Heart left ventricle (tissue), 16 donors: ENCODE data around the gene IL12RB2. TPM values are rescaled to one million over a fixed set of nuclear protein-coding genes. Genes with fewer than 3 reads are reported as not detected.
"Not testable (repeated sequence)": the region's sequence is repeated elsewhere in the genome, so short reads cannot be mapped to it uniquely, and the experiment has no call there.

Experiments
- ATAC-seq, 4 donors: fragments of 200-7000 bp; cut with Tn5 transposase; one replicate each; pipeline ENCODE4 v1.9.1; 2020 to 2022; ENCODE audit warnings: moderate library complexity in 4 of 4, mild to moderate bottlenecking in 3 of 4, moderate number of reproducible peaks in 1 of 4
- DNase-seq, 5 donors: peaks; one replicate each; pipeline ENCODE4 v3.0.0-alpha.2; 2020
- H3K27ac ChIP-seq, 12 donors: fragments of 200-600 bp; sonication (generic) in 4 of 12; one replicate each; pipeline versions ENCODE4 v1.5.0 to v1.8.0; 2016 to 2022; ENCODE audit warnings: mild to moderate bottlenecking in 2 of 12
- H3K27me3 ChIP-seq, 9 donors: fragments of 200-600 bp; sonication (generic) in 2 of 9; one replicate each; pipeline versions ENCODE4 v1.5.1 to v1.8.0; 2016 to 2022; ENCODE audit warnings: mild to moderate bottlenecking in 3 of 9
- H3K36me3 ChIP-seq, 9 donors: fragments of 200-600 bp; sonication (generic) in 2 of 9; one replicate each; pipeline versions ENCODE4 v1.5.0 to v1.8.0; 2018 to 2022; ENCODE audit warnings: mild to moderate bottlenecking in 2 of 9
- H3K4me1 ChIP-seq, 12 donors: fragments of 200-600 bp; sonication (generic) in 4 of 12; one replicate each; pipeline versions ENCODE4 v1.5.0 to v1.8.0; 2016 to 2022; ENCODE audit warnings: mild to moderate bottlenecking in 3 of 12
- H3K4me3 ChIP-seq, 12 donors: fragments of 200-600 bp; sonication (generic) in 4 of 12; one replicate each; pipeline versions ENCODE4 v1.5.0 to v1.8.0; 2017 to 2022; ENCODE audit warnings: mild to moderate bottlenecking in 9 of 12, moderate library complexity in 4 of 12
- H3K9me3 ChIP-seq, 12 donors: fragments of 200-600 bp; sonication (generic) in 4 of 12; one replicate each; pipeline versions ENCODE4 v1.5.0 to v1.8.0; 2016 to 2022; ENCODE audit warnings: mild to moderate bottlenecking in 1 of 12
- POLR2A ChIP-seq, 2 donors: fragments of 450-650 bp; IDR thresholded peaks; one replicate each; pipeline ENCODE4 v1.6.1; 2017; ENCODE audit warnings: antibody characterized with exemption in 2 of 2, mild to moderate bottlenecking in 2 of 2, moderate library complexity in 2 of 2
- WGBS, 4 donors: extraction: QIAGEN DNeasy Blood & Tissue Kit in 2 of 4; methylation state at CpG; one replicate each; pipeline versions ENCODE4 v1.1.5 to v1.1.7; 2013 to 2018; 5-methylcytosine and 5-hydroxymethylcytosine counted together
- intact Hi-C, 10 donors: fragments of 100-400 bp; cut with DNase I; formaldehyde crosslinking; loops; one replicate each; pipeline versions ENCODE4 v1.11.1 to v1.14.2; 2022
- polyA plus RNA-seq, 2 donors: library from polyadenylated mRNA; stranded (reverse); fragments of 200-250 nt; gene quantifications; one replicate each; pipeline ENCODE4 v1.2.3, GENCODE V29; 2013
- total RNA-seq, 9 donors: library from RNA; depleted of rRNA in 2 of 9; stranded (reverse); fragments of >200 nt in 2 of 9; fragmentation: NEBNext Ultra II Directional in 3 of 9; extraction: Animal tissue kit (Norgen Biotek cat#: 25700) in 3 of 9; gene quantifications; one replicate each; pipeline versions ENCODE4 v1.1.0 to v1.2.4, GENCODE V29; 2016 to 2023
- TF ChIP-seq, protein P1 (sequence below), 12 donors: fragments of 200-600 bp; sonication (generic) in 4 of 12; IDR thresholded peaks; one replicate each; pipeline versions ENCODE4 v1.5.0 to v1.8.0; 2018 to 2022; ENCODE audit warnings: antibody characterized with exemption in 12 of 12, mild to moderate bottlenecking in 5 of 12
- donor health status: ischemic (EF 13 %, LVEDD 7.1; RV severe dilation, severe dysfunction).
- donor health status: healthy with polysubstance abuse.
- donor health status: DM: no; HTN: yes; CAD: no.
- donor health status: DM: no; HTN: no; CAD: no.
- donor health status: ischemic (EF 25% LVEDD 6.9; RV normal size, moderate dysfunction).
- donor health status: ischemic (EF 25% LVEDD 5.7; RV mildly dilated, moderate dysfunction).
- donor health status: healthy.
- donor health status: DM: yes; HTN: yes; CAD: no.
- donor health status: ischemic (EF 35%, LVEDD 5.7; RV mildly dilated, moderate dysfunction).
- donor health status: nonischemic (EF 11% LVEDD 7.7; RV severe dilation, severe dysfunction).
- donor health status: DM: yes; HTN: yes; CAD: no.
- donor health status: PGD.
- donor health status: ischemic (EF 29% LVEDD 5.4; RV normal size, mild dysfunction).
- donor health status: nonischemic (EF 23%, LVEDD 6.1; RV moderate dilation, normal function).

IL12RB2 gene
- total and polyA plus RNA-seq, 11 donors: 0.04 to 1.9 (median 0.36) TPM; not detected in 2

DNA sequence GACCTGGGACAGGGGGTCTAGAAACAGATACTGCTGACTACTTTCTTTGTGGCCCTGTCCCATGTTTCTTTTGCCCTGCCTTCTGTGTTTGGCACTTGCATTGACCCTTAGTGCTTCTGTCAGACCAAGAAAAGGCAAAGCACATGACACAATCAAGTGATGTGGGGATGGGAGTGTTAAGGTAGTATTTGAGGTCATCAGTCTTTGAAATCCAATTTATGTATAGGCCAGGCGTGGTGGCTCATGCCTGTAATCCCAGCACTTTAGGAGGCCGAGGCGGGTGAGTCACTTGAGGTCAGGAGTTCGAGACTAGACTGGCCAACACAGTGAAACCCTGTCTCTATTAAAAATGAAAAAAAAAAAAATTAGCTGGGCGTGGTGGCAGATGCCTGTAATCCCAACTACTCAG, 96.5 kb downstream of the IL12RB2 start:
- DNase-seq (no peak), ATAC-seq (no peak)
- H3K9me3 ChIP-seq: no peaks in the 10 kb centered on the region
- 75 to 92% (median 83%) methylated on average over 5 of the region's 5 CpGs for WGBS, 4 donors
- intact Hi-C loops: no loop called here
- no peak overlapping the region for H3K27ac ChIP-seq
- TF ChIP-seq, protein P1, sequence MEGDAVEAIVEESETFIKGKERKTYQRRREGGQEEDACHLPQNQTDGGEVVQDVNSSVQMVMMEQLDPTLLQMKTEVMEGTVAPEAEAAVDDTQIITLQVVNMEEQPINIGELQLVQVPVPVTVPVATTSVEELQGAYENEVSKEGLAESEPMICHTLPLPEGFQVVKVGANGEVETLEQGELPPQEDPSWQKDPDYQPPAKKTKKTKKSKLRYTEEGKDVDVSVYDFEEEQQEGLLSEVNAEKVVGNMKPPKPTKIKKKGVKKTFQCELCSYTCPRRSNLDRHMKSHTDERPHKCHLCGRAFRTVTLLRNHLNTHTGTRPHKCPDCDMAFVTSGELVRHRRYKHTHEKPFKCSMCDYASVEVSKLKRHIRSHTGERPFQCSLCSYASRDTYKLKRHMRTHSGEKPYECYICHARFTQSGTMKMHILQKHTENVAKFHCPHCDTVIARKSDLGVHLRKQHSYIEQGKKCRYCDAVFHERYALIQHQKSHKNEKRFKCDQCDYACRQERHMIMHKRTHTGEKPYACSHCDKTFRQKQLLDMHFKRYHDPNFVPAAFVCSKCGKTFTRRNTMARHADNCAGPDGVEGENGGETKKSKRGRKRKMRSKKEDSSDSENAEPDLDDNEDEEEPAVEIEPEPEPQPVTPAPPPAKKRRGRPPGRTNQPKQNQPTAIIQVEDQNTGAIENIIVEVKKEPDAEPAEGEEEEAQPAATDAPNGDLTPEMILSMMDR (IDR thresholded peaks at IDR 0.05): no peak
- no peak for TF ChIP-seq POLR2A (IDR thresholded peaks at IDR 0.05)
- H3K36me3 ChIP-seq: peaks cover 0 to 14% (median 0%) of the 10 kb centered on the region in 9 donors
- peaks cover 0 to 19% (median 9%) of the 10 kb centered on the region in 12 donors for H3K4me1 ChIP-seq
- no peak overlapping the region for H3K4me3 ChIP-seq
- no peaks in the 10 kb centered on the region for H3K27me3 ChIP-seq

DNA sequence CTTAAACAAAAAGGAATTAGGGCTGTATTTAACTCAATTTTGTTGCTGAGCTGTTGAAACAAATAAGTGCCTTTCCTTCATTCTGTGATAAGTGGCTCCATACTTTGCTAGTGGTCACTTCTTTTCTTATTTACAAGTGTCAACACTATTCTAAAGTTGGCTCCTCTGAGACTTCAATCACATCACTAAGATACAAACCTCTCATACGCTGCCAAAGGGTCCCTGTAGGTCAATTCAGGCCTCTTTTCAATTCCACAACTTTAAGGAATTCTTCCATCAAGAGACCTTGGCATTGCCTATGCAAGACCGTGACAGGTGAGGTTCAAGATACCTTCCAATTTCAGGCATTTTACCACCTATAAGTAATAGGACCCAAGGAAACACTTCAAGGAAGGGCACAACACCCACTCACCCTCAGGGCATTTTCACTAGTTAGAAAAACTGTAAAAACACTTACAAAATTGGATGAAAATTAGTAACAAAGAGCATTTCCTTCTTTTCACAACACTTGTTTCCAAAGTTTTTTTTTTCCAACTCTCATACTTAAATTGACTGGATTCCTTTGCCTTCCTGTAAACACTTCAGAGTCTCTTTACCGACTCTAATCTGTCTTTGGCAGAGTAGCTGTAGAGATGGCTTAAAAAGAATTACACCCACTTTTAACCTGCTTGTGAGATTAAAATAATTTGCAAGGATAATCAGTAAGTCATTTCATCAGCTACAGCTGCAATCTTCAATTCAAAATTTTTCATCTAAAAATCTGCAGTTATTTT, 98.0 kb downstream of the IL12RB2 start:
- intact Hi-C loops: loop anchor here in 1 of 10 donors (2.0 kb wide), 1 partner anchor 21 kb away; no protein-coding TSS in a partner anchor
- Histone ChIP-seq H3K4me3 (no peak overlapping the region), H3K36me3 (peaks cover 0 to 25% (median 10%) of the 10 kb centered on the region in 9 donors), H3K4me1 (peaks cover 0 to 16% (median 9%) of the 10 kb centered on the region in 12 donors), H3K9me3 (no peaks in the 10 kb centered on the region), H3K27ac (peak overlapping the region in 1 of 12 donors; percentile 8), H3K27me3 (no peaks in the 10 kb centered on the region)
- DNase-seq (no peak), ATAC-seq (no peak)
- 34 to 42% (median 35%) methylated on average over 3 of the region's 3 CpGs for WGBS, 4 donors
- TF ChIP-seq POLR2A (IDR thresholded peaks at IDR 0.05): no peak
- TF ChIP-seq, protein P1 (IDR thresholded peaks at IDR 0.05): no peak

DNA sequence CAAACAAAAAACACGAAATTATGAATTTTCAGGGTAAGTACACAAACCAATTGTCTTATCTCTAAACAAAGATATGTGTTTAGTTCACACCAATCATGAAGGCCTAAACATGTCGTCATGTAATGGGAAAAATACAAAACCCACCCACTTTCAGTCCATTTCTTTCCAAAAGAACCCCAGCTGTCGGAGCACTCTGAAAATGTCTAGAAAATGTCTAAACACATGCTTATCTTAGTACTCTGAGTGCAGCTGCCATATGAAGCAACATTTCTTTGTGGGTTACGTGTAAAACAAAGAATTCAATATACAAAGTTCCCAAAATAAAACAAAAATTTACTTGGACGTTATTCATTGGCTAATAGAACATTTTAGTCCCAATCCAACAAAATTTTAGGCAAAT, 99.8 kb downstream of the IL12RB2 start:
- peaks cover 0 to 43% (median 28%) of the 10 kb centered on the region in 9 donors for H3K36me3 ChIP-seq
- H3K27ac ChIP-seq: peak overlapping the region in 1 of 12 donors; percentile 46
- TF ChIP-seq POLR2A (IDR thresholded peaks at IDR 0.05): no peak
- TF ChIP-seq, protein P1 (IDR thresholded peaks at IDR 0.05): no peak
- WGBS, 4 donors: 76 to 86% (median 79%) methylated on average over 5 of the region's 5 CpGs
- DNase-seq: no peak
- H3K27me3 ChIP-seq: no peaks in the 10 kb centered on the region
- ATAC-seq: peak in 1 of 4 donors; percentile 69
- no peaks in the 10 kb centered on the region for H3K9me3 ChIP-seq
- H3K4me1 ChIP-seq: peaks cover 0 to 16% (median 9%) of the 10 kb centered on the region in 12 donors
- no peak overlapping the region for H3K4me3 ChIP-seq
- intact Hi-C loops: loop anchor here in 1 of 10 donors (2.0 kb wide), 1 partner anchor 19 kb away; no protein-coding TSS in a partner anchor

DNA sequence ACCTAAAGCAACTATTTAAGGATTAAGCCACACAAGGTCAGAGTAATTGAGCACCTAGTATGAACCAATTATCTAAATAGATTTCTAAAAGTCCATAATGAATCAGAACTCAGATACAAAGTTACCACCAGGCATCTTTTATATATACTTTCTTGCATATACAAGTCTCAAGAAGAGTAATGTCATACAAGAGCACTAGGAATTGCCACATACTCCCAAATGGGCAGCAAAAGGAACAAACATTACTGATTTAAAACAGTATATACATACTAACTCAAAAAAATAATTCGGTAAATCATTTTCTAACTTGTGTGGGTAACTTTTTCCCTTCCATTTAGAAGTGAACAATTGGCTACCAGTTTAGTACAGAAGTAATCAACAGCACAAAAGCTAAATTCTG, 100.5 kb downstream of the IL12RB2 start:
- 93 to 98% (median 96%) methylated on average over 1 of the region's 1 CpG for WGBS, 4 donors
- Histone ChIP-seq H3K36me3 (peaks cover 0 to 49% (median 32%) of the 10 kb centered on the region in 9 donors), H3K4me1 (peaks cover 0 to 16% (median 9%) of the 10 kb centered on the region in 12 donors), H3K27me3 (no peaks in the 10 kb centered on the region), H3K9me3 (no peaks in the 10 kb centered on the region), H3K4me3 (no peak overlapping the region), H3K27ac (peak overlapping the region in 1 of 12 donors; percentile 46)
- ATAC-seq (no peak), DNase-seq (no peak)
- intact Hi-C loops: no loop called here
- TF ChIP-seq, protein P1 (IDR thresholded peaks at IDR 0.05): no peak
- no peak for TF ChIP-seq POLR2A (IDR thresholded peaks at IDR 0.05)

DNA sequence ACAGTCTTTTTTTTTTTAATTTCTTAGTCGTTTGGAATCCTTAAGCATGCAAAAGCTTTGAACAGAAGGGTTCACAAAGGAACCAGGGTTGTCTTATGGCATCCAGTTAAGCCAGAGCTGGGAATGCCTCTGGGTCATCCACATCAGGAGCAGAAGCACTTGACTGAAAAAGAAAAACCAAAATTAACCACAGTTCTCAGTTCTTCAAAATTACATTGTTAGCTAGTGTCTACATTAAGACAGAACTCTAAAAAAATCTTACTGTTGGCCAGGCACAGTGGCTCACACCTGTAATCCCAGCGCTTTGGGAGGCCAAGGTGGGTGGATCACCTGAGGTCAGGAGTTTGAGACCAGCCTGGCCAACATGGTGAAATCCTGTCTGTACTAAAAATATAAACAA, 105.4 kb downstream of the IL12RB2 start:
- H3K27ac ChIP-seq, intact Hi-C loops, H3K9me3 ChIP-seq, H3K4me3 ChIP-seq, ATAC-seq, DNase-seq, H3K27me3 ChIP-seq: not testable (repeated sequence)
- Histone ChIP-seq H3K4me1 (peaks cover 0 to 15% (median 0%) of the 10 kb centered on the region in 12 donors), H3K36me3 (peaks cover 0 to 91% (median 82%) of the 10 kb centered on the region in 9 donors)
- 73 to 78% (median 74%) methylated on average over 2 of the region's 2 CpGs for WGBS, 4 donors
